M059J (cell line): Measurements from ENCODE around the gene ATAD3B. TPM values are rescaled to one million over a fixed set of nuclear protein-coding genes. Genes with fewer than 3 reads are reported as not detected.

ENCODE experiments used
- DNase-seq: peaks from one replicate; pipeline ENCODE4 v3.0.0-alpha.2; 2012; ENCODE audit warnings: low read depth
- total RNA-seq: library from RNA; depleted of rRNA; stranded (reverse); fragments of >200 nt; shearing (Covaris generic); gene quantifications from 2 replicates; pipeline ENCODE4 v1.2.3, GENCODE V29; 2014

The ATAD3B gene
- total RNA-seq, 1 experiment from 2014 or later, result 7.7 TPM

GRCh38 chr1:1534401-1535154 lies 63.0 kb downstream of the ATAD3B start:
- DNase-seq, result no peak

- DNase-seq, result no peak
Measured at GRCh38 chr1:1535201-1536018, 63.8 kb downstream of the ATAD3B start.

GRCh38 chr1:1536019-1536937 lies 64.7 kb downstream of the ATAD3B start:
- no peak for DNase-seq

GRCh38 chr1:1536938-1537546 lies 65.5 kb downstream of the ATAD3B start:
- DNase-seq, result no peak

GRCh38 chr1:1537626-1538250 lies 66.2 kb downstream of the ATAD3B start:
- no peak for DNase-seq

- no peak for DNase-seq
Measured at GRCh38 chr1:1538334-1538733, 66.8 kb downstream of the ATAD3B start.

GRCh38 chr1:1538989-1539309 lies 67.4 kb downstream of the ATAD3B start:
- no peak for DNase-seq

GRCh38 chr1:1539310-1540089 lies 67.9 kb downstream of the ATAD3B start:
- no peak for DNase-seq

- no peak for DNase-seq
Measured at GRCh38 chr1:1540090-1540817, 68.7 kb downstream of the ATAD3B start, which contains the start of gene TMEM240. TMEM240 (minus strand) TSS chr1:1540624; CDS start chr1:1540346, 278 bp downstream.

GRCh38 chr1:1540818-1541628 lies 69.5 kb downstream of the ATAD3B start:
- DNase-seq, result no peak

- no peak for DNase-seq
Measured at GRCh38 chr1:1541956-1542765, 70.6 kb downstream of the ATAD3B start.

GRCh38 chr1:1542766-1543705 lies 71.5 kb downstream of the ATAD3B start:
- DNase-seq, result no peak

GRCh38 chr1:1543706-1544099 lies 72.1 kb downstream of the ATAD3B start:
- peak; percentile 16 for DNase-seq

- DNase-seq, result no peak
Measured at GRCh38 chr1:1544544-1544943, 73.0 kb downstream of the ATAD3B start.
